K562 (cell line): Measurements from ENCODE around the gene NIPAL3.

Experiments
- CTCF ChIP-seq, 3 experiments: IDR thresholded peaks in 2 of 3; conservative IDR thresholded peaks in 1 of 3; 2 replicates each; pipeline ENCODE4 v1.5.1; 2011 to 2012; ENCODE audit warnings: low read length in 3 of 3, mild to moderate bottlenecking in 3 of 3, control low read depth in 2 of 3, improper control_type of control experiment in 1 of 3, inconsistent platforms in 1 of 3, low read depth in 1 of 3, mixed read lengths in 1 of 3, moderate library complexity in 1 of 3; ENCODE audit not compliant: insufficient read depth in 2 of 3
- GATAD2A ChIP-seq: fragments of 450-650 bp; IDR thresholded peaks from 2 replicates; pipeline ENCODE4 v1.6.1; 2017
- POLR2A ChIP-seq: fragments of 450-650 bp; conservative IDR thresholded peaks from 2 replicates; pipeline ENCODE4 v1.6.1; 2016

- TF ChIP-seq POLR2A (no peak), GATAD2A (no peak), CTCF (IDR thresholded peaks at IDR 0.05 in 2 of 3, conservative IDR thresholded peaks at IDR 0.05 in 1 of 3; ENCODE audit: insufficient read depth in 2 of 3, low read depth in 1 of 3, low read length in 3 of 3) (no peak)
Observed at GRCh38 chr1:24374891-24375786, 40.5 kb upstream of the NIPAL3 start.
